ENCODE data around the gene GLIS1. TPM values are rescaled to one million over a fixed set of nuclear protein-coding genes. Genes with fewer than 3 reads are reported as not detected.

GLIS1 gene
- total and polyA plus RNA-seq, 8 donors = 0.06 to 0.26 (median 0.13) TPM; not detected in 4

GRCh38 chr1:53486395-53487026 is 252.5 kb downstream of the GLIS1 start:
- ATAC-seq = no peak
- TF ChIP-seq, protein P1, sequence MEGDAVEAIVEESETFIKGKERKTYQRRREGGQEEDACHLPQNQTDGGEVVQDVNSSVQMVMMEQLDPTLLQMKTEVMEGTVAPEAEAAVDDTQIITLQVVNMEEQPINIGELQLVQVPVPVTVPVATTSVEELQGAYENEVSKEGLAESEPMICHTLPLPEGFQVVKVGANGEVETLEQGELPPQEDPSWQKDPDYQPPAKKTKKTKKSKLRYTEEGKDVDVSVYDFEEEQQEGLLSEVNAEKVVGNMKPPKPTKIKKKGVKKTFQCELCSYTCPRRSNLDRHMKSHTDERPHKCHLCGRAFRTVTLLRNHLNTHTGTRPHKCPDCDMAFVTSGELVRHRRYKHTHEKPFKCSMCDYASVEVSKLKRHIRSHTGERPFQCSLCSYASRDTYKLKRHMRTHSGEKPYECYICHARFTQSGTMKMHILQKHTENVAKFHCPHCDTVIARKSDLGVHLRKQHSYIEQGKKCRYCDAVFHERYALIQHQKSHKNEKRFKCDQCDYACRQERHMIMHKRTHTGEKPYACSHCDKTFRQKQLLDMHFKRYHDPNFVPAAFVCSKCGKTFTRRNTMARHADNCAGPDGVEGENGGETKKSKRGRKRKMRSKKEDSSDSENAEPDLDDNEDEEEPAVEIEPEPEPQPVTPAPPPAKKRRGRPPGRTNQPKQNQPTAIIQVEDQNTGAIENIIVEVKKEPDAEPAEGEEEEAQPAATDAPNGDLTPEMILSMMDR (IDR thresholded peaks at IDR 0.05) = no peak
- Histone ChIP-seq H3K27me3 (peaks cover 0 to 5% (median 0%) of the 10 kb centered on the region in 4 donors), H3K9me3 (no peaks in the 10 kb centered on the region), H3K27ac (no peak overlapping the region), H3K36me3 (no peaks in the 10 kb centered on the region), H3K4me3 (no peak overlapping the region), H3K4me1 (no peaks in the 10 kb centered on the region)
- WGBS, 2 donors = 58 to 63% methylated on average over 9 of the region's 9 CpGs
- no peak for DNase-seq
- no peak for FAIRE-seq
- intact Hi-C loops (cut with DNase I) = loop anchor here in 2 of 3 donors (5.0 to 10.0 kb wide), 3 partner anchors 198 to 268 kb away; no protein-coding TSS in a partner anchor

DNA sequence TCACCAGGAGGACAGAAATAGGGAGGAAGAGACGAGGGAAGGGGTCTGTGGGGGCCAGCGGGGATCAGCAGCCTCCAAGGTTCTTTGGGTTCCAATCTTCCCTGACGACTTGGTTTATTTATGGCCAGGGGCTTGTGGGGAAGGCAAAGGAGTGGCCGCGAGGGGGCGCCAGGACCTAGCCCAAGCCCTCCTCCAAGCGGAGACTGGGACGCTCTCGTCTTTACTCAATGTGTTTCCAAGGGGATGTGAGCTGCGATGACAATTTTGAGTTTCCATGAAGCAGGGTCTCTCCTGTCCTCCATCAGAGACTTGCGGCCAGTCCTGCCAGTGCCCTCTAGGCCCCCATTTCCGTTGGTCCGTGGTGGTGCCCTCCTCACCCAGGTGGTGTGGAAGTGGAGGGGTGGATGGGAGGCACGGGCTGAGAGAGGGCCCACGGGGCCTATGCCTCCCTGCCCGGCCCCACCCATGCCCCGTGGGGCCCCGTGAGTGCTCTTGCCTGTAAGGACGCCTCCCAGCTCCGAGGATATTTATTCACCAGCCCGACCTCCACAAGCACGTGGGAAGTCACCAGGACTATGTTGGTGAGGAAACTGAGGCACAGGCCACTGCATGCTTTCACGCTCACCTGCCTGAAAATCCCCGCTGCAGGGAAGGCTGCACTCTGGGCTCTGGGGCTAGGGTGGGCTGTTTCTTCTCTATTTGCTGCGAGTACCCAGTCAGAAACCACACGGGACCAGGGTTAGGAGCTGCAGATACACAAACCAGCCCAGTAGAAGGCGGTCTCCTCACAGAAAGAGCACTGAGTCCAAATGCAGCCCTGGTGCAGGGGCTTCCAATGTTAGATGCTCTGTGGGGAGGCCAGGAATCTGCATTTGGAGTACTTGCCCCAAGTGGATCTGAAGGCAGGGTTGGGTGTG is 253.2 kb downstream of the GLIS1 start:
- whole genome bisulfite sequencing, 2 donors = 16 to 21% methylated on average over 27 of the region's 27 CpGs
- FAIRE-seq (no peak), DNase-seq (peak in 5 of 6 donors; percentile 43 to 91 (median 73)), ATAC-seq (peak; percentile 80 to 95 (median 92))
- intact Hi-C loops (cut with DNase I) = loop anchor here in 2 of 3 donors (5.0 to 10.0 kb wide), 3 partner anchors 199 to 269 kb away; no protein-coding TSS in a partner anchor
- Histone ChIP-seq H3K9me3 (no peaks in the 10 kb centered on the region), H3K4me1 (no peaks in the 10 kb centered on the region), H3K4me3 (no peak overlapping the region), H3K36me3 (no peaks in the 10 kb centered on the region), H3K27me3 (peaks cover 0 to 5% (median 0%) of the 10 kb centered on the region in 4 donors), H3K27ac (no peak overlapping the region)
- TF ChIP-seq, protein P1 (IDR thresholded peaks at IDR 0.05) = peak; percentile 62 to 82 (median 78)

DNA sequence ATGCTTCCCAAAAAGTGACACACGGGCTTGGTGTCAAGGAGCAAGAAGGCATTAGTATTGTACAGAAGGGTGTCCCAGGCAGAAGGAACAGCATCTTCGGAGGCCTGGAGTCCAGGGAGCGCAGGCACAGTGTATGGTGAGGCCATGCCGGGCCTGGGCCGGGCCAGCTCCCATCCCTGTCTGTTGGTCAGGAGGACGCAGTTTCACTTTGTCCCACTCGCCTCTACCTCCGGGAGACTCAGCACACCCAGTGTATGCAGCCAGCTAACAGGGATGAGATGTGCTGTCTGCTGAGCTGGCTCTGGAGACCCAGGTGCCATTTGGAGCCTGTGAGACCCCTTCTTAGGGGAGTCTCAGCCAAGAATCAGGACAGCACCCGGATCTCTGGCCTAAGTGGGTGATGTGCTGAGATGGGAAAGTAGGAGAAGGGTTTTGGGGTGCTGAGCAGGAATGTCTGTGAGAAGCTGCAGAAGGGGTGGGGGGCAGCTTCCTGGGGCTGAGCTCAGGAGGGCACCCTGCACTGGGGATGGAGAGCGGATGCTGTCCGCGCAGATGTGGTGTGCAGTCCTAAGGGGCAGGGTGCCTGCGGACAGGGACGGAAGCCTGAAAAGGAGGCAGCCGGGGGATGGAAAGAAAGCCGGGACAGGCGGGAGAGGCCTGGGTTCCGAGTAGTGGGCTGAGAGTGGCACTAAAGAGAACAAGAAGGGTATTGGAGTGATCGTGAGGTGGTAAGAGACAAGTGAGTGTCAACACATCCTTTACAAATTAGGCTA is 254.1 kb downstream of the GLIS1 start:
- Histone ChIP-seq H3K27ac (no peak overlapping the region), H3K4me1 (no peaks in the 10 kb centered on the region), H3K4me3 (no peak overlapping the region), H3K9me3 (no peaks in the 10 kb centered on the region), H3K36me3 (no peaks in the 10 kb centered on the region), H3K27me3 (peaks cover 0 to 5% (median 0%) of the 10 kb centered on the region in 4 donors)
- 64 to 72% methylated on average over 19 of the region's 19 CpGs for WGBS, 2 donors
- intact Hi-C loops (cut with DNase I) = loop anchor here in 2 of 3 donors (5.0 to 10.0 kb wide), 3 partner anchors 200 to 270 kb away; no protein-coding TSS in a partner anchor
- FAIRE-seq (no peak), DNase-seq (no peak), ATAC-seq (no peak)
- TF ChIP-seq, protein P1 (IDR thresholded peaks at IDR 0.05) = no peak

DNA sequence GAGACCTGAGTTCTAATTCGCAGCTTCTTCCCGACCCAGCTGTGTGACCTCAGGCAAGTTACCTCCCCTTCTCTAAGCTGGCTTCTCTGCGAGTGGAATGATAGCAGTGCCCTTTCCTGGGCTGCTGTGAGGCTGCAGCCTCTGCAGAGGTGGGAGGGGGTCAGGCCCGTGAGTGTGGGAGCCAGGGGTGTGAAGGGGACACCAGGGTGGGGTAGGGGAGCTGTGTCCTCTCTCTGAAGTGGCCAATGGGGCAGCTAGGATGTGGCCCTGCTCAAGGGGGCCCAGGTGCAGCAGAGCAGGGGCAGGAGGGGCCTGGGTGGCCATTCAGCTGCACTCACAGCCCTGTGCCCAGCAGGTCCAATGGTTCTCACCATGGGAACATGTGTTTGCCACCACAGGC is 255.3 kb downstream of the GLIS1 start:
- no peak overlapping the region for H3K4me3 ChIP-seq
- intact Hi-C loops (cut with DNase I) = loop anchor here in 2 of 3 donors (10.0 kb wide), 2 partner anchors 201 to 271 kb away; no protein-coding TSS in a partner anchor
- FAIRE-seq (no peak), ATAC-seq (no peak), DNase-seq (no peak)
- no peaks in the 10 kb centered on the region for H3K4me1 ChIP-seq
- TF ChIP-seq, protein P1 (IDR thresholded peaks at IDR 0.05) = no peak
- peaks cover 0 to 5% (median 0%) of the 10 kb centered on the region in 4 donors for H3K27me3 ChIP-seq
- H3K36me3 ChIP-seq = no peaks in the 10 kb centered on the region
- WGBS, 2 donors = 62 to 63% methylated on average over 4 of the region's 4 CpGs
- no peak overlapping the region for H3K27ac ChIP-seq
- H3K9me3 ChIP-seq = no peaks in the 10 kb centered on the region
